Measurements from ENCODE around the gene NR2F6. TPM values are rescaled to one million over a fixed set of nuclear protein-coding genes. Genes with fewer than 3 reads are reported as not detected.

NR2F6 gene
- total and polyA plus RNA-seq, 4 donors = 26.1 to 65.5 (median 27.4) TPM

DNA sequence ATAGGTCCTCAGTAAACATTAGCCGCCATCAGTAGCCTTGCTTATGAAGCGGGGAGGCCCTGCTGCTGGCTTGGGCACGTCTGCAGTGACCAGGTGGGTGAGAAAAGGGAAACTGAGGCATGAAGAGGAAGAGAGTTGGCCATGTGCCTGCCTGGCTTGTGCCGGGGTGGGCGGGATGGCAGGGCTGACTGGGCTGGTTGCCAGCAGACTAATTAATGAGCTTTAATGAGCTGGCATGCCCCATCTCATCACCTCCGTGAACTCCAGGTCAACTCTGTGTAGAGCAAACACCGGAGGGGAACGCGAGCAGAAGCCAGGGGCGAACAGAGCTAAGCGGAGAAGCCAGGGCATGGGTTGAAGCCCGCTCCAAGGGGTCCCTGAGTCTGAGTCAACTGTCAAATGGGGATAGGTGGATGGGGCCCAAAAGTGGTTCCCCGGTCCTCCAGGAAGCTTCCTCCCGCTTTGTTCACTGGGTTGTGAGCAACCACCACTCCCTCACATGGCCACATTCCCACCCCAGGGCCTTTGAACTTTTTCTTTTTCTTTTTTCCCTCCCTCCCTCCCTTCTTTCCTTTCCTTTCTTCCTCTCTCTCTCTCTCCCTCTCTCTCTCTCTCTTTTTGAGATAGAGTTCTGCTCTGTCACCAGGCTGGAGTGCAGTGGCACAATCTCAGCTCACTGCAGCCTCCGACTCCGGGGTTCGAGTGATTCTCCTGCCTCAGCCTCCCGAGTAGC is 8.7 kb downstream of the NR2F6 start:
- 82 to 84% methylated on average over 18 of the region's 18 CpGs for WGBS, 2 donors
- Histone ChIP-seq H3K27me3 (ENCODE audit: control insufficient read depth in 3 of 3, insufficient read depth in 3 of 3, low read length in 2 of 3) (no peaks in the 10 kb centered on the region), H3K36me3 (ENCODE audit: control insufficient read depth in 4 of 4, insufficient read depth in 4 of 4, low read length in 4 of 4) (peaks cover 0 to 12% (median 8%) of the 10 kb centered on the region in 4 donors), H3K27ac (ENCODE audit: low read depth in 1 of 2, low read length in 1 of 2) (peak overlapping the region in 1 of 2 donors; percentile 15), H3K9me3 (ENCODE audit: control insufficient read depth in 4 of 4, insufficient read depth in 3 of 4, low read length in 3 of 4) (no peaks in the 10 kb centered on the region), H3K4me3 (no peak overlapping the region), H3K4me1 (ENCODE audit: control insufficient read depth in 5 of 5, insufficient read depth in 5 of 5, low read length in 5 of 5) (peaks cover 0 to 14% (median 3%) of the 10 kb centered on the region in 5 donors), H3K9ac (ENCODE audit: insufficient read depth in 1 of 2, low read length in 2 of 2) (no peak overlapping the region)
- DNase-seq = no peak
- ATAC-seq (ENCODE audit: insufficient read depth, low FRiP score) = no peak
- TF ChIP-seq CTCF (IDR thresholded peaks at IDR 0.05; ENCODE audit: control extremely low read depth, extremely low read depth) = no peak

- Histone ChIP-seq H3K27ac (ENCODE audit: low read depth in 1 of 2, low read length in 1 of 2) (peak overlapping the region; percentile 67 to 75), H3K9me3 (ENCODE audit: control insufficient read depth in 4 of 4, insufficient read depth in 3 of 4, low read length in 3 of 4) (no peaks in the 10 kb centered on the region), H3K9ac (ENCODE audit: insufficient read depth in 1 of 2, low read length in 2 of 2) (no peak overlapping the region), H3K36me3 (ENCODE audit: control insufficient read depth in 4 of 4, insufficient read depth in 4 of 4, low read length in 4 of 4) (peaks cover 0 to 16% (median 9%) of the 10 kb centered on the region in 4 donors), H3K4me1 (ENCODE audit: control insufficient read depth in 5 of 5, insufficient read depth in 5 of 5, low read length in 5 of 5) (peaks cover 0 to 14% (median 3%) of the 10 kb centered on the region in 5 donors), H3K27me3 (ENCODE audit: control insufficient read depth in 3 of 3, insufficient read depth in 3 of 3, low read length in 2 of 3) (no peaks in the 10 kb centered on the region), H3K4me3 (peak overlapping the region; percentile 43)
- WGBS, 2 donors = 8 to 12% methylated on average over 12 to 24 of the region's 27 CpGs
- TF ChIP-seq CTCF (IDR thresholded peaks at IDR 0.05; ENCODE audit: control extremely low read depth, extremely low read depth) = no peak
- ATAC-seq (ENCODE audit: insufficient read depth, low FRiP score) = peak; percentile 9
- peak; percentile 41 to 70 (median 57) for DNase-seq
Observed at GRCh38 chr19:17235971-17236777, 9.5 kb downstream of the NR2F6 start.

DNA sequence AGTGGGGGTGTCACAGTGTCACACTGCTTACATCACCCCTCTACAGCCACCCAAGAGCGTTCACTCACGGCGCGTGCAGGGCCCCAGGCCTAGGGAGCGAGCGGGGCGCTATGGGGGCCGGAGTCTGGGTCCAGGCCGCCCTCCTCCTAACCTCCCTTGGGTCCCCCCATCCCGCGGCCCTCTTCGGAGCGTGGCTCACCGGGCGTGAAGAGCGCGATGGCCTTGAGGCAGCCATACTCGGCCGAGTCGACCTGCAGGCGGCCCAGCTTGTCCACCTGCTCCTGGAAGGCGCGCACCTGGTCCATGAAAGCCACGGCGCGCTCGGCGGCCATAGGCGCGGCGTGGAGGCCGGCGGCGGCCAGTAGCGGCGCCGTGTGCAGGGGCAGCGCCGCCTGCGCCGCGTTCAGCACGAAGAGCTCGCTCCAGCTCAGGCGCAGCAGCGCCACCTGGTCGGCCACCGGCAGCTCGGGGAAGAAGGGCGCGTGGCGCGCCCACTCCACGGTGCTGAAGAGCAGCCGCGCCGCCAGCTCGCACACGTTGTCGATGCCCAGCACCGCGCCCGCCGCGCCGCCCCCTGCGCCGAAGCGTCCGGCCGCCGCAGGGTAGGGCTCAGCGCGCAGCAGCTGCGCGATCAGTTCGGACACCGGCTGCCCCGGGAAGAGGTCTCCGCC is 10.3 kb downstream of the NR2F6 start:
- WGBS, 2 donors = 5 to 7% methylated on average over 49 to 80 of the region's 80 CpGs
- H3K9ac ChIP-seq (ENCODE audit: insufficient read depth in 1 of 2, low read length in 2 of 2) = no peak overlapping the region
- H3K27me3 ChIP-seq (ENCODE audit: control insufficient read depth in 3 of 3, insufficient read depth in 3 of 3, low read length in 2 of 3) = no peaks in the 10 kb centered on the region
- no peaks in the 10 kb centered on the region for H3K9me3 ChIP-seq (ENCODE audit: control insufficient read depth in 4 of 4, insufficient read depth in 3 of 4, low read length in 3 of 4)
- peak; percentile 71 for TF ChIP-seq CTCF (IDR thresholded peaks at IDR 0.05; ENCODE audit: control extremely low read depth, extremely low read depth)
- peaks cover 0 to 18% (median 9%) of the 10 kb centered on the region in 4 donors for H3K36me3 ChIP-seq (ENCODE audit: control insufficient read depth in 4 of 4, insufficient read depth in 4 of 4, low read length in 4 of 4)
- H3K4me3 ChIP-seq = peak overlapping the region; percentile 43
- peak; percentile 63 to 85 (median 74) for DNase-seq
- H3K27ac ChIP-seq (ENCODE audit: low read depth in 1 of 2, low read length in 1 of 2) = peak overlapping the region; percentile 67 to 75
- peaks cover 0 to 14% (median 3%) of the 10 kb centered on the region in 5 donors for H3K4me1 ChIP-seq (ENCODE audit: control insufficient read depth in 5 of 5, insufficient read depth in 5 of 5, low read length in 5 of 5)
- ATAC-seq (ENCODE audit: insufficient read depth, low FRiP score) = peak; percentile 84
